ENCODE results near the gene SLC25A21.

DNA sequence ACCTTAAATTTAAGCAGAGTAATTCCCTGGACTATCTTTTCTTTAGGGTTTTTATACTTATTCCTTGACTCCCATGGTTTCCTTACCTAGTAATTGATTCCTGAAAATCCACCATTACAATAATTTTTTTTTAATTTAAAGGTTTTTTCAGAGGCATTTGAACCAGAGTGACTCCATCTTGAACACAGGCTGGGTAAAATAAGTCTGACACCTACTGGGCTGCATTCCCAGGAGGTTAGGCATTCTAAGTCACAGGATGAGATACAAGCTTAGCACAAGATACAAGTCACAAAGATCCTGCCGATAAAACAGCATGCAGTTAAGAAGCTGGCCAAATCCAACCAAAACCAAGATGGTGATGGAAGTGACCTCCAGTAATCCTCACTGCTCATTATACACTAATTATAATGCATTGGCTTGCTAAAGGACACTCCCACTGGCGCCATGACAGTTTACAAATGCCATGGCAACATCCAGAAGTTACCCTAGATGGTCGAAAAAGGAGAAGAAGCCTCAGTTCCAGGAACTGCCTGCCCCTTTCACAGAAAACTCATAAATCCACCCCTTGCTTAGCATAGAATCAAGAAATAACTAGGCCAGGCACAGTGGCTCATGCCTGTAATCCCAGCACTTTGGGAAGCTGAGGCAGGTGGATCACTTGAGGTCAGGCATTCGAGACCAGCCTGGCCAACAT is 53.6 kb downstream of the SLC25A21 start:
- TF ChIP-seq, protein P1, sequence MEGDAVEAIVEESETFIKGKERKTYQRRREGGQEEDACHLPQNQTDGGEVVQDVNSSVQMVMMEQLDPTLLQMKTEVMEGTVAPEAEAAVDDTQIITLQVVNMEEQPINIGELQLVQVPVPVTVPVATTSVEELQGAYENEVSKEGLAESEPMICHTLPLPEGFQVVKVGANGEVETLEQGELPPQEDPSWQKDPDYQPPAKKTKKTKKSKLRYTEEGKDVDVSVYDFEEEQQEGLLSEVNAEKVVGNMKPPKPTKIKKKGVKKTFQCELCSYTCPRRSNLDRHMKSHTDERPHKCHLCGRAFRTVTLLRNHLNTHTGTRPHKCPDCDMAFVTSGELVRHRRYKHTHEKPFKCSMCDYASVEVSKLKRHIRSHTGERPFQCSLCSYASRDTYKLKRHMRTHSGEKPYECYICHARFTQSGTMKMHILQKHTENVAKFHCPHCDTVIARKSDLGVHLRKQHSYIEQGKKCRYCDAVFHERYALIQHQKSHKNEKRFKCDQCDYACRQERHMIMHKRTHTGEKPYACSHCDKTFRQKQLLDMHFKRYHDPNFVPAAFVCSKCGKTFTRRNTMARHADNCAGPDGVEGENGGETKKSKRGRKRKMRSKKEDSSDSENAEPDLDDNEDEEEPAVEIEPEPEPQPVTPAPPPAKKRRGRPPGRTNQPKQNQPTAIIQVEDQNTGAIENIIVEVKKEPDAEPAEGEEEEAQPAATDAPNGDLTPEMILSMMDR (IDR thresholded peaks at IDR 0.05; ENCODE audit: low read length): no peak
- TF ChIP-seq EZH2phosphoT487 (IDR thresholded peaks at IDR 0.05; ENCODE audit: low read length): no peak

Measured in MM.1S (cell line).